DMS 273 (cell line): Measurements from ENCODE around the gene RASGEF1C.

Experiments
- DNase-seq: peaks from one replicate; lab custom pipeline; 2025; ENCODE audit not compliant: unreplicated experiment; lab: John Stamatoyannopoulos, UW

RASGEF1C gene

GRCh38 chr5:180187767-180188166, 21.2 kb downstream of the RASGEF1C start:
- DNase-seq: no peak

DNA sequence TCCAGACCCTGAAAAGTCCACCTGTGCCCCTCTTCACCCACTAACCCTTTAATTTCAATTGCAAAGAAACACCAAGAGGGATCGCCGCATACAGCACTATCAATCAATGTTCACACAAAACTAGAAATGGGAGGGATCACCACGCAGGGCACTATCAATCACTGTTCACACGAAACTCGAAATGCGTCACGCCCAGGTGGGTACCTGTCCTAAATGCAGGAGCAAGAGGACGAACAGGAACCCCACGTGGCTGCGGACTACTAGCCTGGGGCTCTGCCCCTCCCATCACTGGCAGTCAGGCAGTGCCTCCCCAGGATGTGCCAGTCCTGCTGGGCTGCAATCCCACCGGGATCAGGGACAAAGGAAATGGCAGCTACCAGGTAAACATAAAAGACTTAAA, 28.2 kb downstream of the RASGEF1C start:
- no peak for DNase-seq

GRCh38 chr5:180180421-180180820, 28.6 kb downstream of the RASGEF1C start:
- no peak for DNase-seq

DNA sequence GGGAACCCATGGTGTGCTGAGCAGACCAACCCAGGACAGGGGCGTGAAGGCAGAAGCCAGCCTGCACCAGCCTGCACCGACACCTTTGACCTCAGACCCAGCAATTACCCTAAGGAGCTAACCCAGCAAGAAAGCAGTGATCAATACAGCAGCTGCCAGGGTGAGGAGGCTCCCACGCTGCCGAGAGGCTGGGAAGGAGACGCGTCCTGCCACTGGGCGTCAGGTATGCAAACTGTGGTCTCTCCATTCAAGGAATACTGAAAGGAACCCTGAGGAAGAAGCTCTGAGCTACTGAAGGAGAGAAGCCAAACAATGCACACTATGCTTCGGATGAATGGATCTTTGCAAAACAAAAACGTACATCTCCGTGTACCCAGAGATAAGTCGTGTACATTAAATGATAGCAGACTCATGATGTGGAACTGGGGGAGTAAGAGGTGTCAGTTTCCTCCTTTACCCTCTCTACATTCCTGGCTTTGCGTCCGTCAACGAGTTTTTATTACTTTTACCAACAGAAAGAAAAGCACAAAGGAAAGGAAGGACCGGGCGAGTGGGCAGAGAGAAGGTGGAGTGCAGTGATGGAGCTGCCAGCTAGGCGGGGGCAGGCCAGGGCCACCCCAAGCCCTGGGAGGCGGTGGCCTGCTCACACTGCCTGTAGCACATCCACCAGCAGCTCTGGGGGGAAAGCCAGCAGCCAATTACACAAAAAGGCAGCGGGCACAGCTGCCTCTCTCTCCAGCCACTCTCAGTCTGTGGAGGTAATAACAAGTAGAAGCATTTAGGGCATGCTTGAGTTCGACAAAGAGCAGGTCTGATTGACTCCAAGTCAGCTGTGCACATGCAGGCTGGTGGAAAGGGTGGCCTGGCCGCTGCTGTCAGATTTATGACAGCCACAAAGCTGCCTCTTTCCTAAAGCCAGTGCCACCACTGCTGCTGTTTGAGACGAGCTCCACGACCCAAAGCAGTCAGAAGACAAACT, 29.3 kb downstream of the RASGEF1C start:
- DNase-seq: peak; percentile 45

DNA sequence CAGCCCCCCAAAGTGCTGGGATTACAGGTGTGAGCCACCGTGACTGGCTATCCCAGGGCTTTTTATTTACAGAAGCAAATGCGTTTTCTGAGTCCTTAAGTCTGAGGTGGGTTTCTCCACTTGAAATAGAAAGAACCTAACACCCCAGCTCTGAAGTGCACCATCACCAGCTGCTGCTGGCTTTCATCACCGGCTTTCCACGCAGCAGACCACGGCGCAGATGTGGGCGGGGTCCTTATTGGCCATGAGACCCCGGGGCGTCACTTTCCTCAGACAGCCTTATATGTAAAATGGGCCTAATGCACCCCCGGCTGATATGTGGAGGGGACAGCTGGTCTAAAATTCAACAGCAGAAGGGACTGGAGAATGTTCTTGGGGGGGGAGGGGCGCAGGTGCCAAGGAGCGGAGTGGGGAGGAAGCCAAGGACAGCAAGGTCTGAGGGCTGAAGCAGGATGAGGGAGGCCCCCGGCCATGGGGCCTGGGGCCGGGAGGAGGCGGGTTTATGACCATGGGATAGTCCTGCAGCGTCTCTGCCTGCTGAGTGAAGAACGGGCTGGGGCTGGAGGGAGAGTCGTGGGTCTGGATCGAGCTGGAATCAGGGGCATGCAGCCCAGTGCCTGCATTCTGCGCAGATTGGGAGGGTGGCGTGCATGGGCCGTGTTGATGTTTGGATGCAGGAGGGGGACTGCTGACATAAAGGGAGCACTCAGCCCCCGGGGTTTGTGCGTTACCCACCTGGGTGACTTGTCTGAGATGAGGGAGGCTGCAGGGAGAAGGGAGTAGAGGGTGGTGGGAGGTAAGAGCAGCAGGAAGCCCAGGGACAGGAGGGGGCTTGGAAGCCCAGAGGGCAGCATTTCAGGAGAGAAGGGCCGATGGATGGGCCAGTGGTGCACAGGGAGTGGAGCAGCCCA, 30.2 kb downstream of the RASGEF1C start:
- no peak for DNase-seq

- DNase-seq: no peak
Observed at GRCh38 chr5:180176191-180176590, 32.8 kb downstream of the RASGEF1C start.

DNA sequence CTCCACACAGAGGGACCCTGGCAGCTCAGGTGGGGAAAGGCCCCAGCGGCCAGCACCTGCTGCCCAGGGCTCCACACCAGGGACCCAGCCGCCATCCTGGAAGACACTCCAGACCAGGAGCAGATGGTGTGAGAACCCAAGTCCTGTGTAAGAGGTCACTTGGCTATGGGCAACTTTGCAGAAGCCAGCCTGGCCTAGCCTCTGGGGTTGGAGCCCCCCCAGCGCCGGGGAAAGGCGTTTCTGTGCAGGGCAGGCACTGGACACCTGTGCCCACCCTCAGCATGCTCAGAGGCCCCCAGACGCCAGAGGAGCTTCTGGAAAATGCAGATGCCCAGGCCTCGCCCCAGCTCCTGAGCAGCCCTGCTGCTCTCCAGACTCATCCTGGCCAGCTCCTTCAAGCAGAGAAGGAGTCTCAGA, 34.0 kb downstream of the RASGEF1C start:
- no peak for DNase-seq

GRCh38 chr5:180174587-180174972, 34.4 kb downstream of the RASGEF1C start:
- no peak for DNase-seq

- no peak for DNase-seq
Observed at GRCh38 chr5:180173875-180174586, 35.0 kb downstream of the RASGEF1C start.

- no peak for DNase-seq
Observed at GRCh38 chr5:180173198-180173544, 35.8 kb downstream of the RASGEF1C start.

DNA sequence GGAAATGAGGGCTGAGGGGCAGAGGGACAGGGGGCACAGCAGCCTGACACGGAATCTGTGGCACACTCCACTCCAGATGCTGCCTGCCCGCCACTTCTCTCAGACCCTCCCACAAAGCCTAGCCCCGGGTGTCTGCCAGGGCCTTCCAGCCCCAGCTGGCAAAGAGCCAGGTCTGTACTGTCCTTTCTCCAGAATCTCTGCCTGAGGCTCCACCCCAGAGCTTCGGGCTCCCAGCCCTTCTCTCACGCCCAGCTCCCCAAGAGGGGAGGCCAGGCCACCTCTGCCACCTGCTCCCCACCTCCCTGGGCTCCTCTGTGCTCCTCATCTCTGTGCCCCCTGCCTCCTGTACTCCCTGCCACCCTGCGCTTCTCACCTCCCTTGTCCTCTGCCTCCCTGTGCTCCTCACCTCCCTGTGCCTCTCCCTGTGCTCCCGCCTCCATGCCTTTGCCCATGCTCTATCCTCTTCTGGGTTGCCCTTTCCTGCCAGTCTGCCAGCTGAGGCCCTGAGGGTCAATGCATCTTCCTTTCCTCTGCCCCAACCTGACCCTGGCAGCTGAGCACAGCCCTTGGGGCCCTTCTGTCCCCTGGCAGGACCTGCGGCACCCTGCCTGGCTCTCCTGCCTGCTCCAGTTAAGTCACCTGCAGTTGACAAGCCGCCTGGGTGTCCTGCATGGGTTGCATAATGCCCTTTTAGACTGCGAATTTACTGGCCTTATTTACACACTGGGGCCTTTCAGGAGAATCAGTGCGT, 36.4 kb downstream of the RASGEF1C start:
- DNase-seq: peak; percentile 88

DNA sequence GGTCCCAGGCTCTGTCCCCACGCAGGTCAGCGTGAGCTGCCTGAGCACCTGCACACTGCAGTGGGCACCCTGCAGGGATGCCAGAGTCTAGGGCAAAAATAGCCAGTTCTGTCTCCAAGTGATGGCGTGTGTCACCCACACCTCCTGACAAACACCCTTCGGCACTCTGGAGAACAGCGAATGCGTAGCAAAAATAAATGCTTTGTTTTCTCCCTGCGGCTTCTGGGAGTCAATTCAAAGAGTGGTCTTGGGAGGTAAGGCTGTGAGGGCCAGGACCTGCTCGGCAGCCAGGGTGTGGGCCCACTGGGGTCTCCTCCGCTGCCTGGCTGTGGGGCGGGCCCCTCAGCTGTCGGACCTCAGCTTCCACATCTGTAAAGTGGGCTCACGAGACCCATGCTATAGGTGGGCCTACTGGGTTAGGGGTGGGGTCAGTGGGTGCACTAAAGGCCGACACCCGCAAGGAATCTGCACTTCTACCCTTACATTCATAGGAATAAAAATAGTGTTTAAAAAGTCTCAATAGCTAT, 37.4 kb downstream of the RASGEF1C start:
- no peak for DNase-seq

DNA sequence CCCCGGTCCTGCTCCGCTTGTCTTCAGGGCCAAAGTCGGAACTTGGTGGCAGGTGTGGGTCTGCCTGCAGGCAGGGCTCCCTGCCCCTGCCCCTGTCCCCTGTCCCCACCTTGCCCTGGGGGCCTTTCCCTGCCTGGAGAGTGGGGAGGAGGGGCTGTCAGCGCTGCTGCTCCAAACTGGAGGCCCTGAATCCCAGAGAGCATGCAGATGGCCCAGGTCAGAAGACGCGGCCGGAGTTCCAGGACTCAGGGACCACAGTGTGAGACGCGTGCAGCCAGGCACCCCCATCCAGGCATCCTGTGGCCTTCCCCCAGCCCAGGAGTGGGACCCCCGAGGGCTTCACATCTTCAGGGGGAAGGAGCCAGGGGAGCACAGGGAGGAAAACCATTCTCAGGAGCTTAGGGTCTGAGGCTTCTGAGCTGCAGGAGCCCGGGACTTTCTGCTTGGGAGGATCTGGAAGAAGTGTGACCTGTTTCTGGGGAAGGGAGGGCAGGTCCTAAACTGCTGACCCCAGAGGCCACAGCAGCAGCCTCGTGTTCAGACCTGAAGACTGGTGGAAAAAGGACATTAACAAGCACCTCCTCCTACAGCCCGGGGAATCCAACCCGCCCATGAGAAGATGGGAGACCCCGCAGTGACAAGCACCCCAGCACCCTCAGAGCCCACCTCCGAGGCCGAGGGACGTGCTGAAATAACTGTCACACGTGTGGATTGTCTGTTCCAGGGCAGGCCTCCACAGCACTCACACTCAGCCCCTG, 38.0 kb downstream of the RASGEF1C start:
- DNase-seq: no peak

GRCh38 chr5:180170106-180170809, 38.8 kb downstream of the RASGEF1C start:
- no peak for DNase-seq

- no peak for DNase-seq
Observed at GRCh38 chr5:180169248-180170105, 39.5 kb downstream of the RASGEF1C start.

- DNase-seq: no peak
Observed at GRCh38 chr5:180168758-180169157, 40.3 kb downstream of the RASGEF1C start.

GRCh38 chr5:180166176-180166575, 42.8 kb downstream of the RASGEF1C start:
- DNase-seq: no peak

DNA sequence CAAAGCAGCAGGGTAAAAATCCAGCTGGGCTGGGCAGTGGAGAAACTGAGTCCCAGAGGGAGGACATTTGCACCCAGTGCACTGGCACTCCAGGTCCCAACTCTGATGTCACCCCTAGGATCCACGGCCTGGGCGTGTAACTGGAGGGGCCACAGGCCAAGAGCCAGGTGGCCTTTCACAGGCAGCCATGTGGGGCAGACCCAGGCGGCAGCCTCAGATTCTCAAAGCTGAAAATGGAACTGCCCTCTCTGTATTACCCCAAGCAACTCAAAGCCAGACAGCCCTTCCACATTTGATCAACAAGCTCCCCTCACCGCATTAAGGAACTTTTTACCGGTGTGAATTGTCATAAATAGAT, 46.7 kb downstream of the RASGEF1C start:
- DNase-seq: no peak
